SJSA1 (cell line): ENCODE measurements around the gene SEZ6. TPM values are rescaled to one million over a fixed set of nuclear protein-coding genes. Genes with fewer than 3 reads are reported as not detected.

Source experiments
- DNase-seq, 2 experiments: peaks; one replicate each; pipeline ENCODE4 v3.0.0-alpha.2; 2015 to 2020; ENCODE audit warnings: low spot score in 2 of 2, low read depth in 1 of 2
- H3K27ac ChIP-seq: fragments of 250-450 bp; sonication (Bioruptor Pico); 2 replicates; pipeline ENCODE4 v1.5.1; 2020; ENCODE audit warnings: mild to moderate bottlenecking, moderate library complexity
- H3K27me3 ChIP-seq: fragments of 250-450 bp; sonication (Bioruptor Pico); replicated peaks from 2 replicates; pipeline ENCODE4 v1.5.1; 2020; ENCODE audit warnings: mild to moderate bottlenecking, moderate library complexity
- H3K36me3 ChIP-seq: fragments of 250-450 bp; sonication (Bioruptor Pico); 2 replicates; pipeline ENCODE4 v1.5.1; 2020; ENCODE audit warnings: mild to moderate bottlenecking
- H3K4me1 ChIP-seq: fragments of 250-450 bp; sonication (Bioruptor Pico); replicated peaks from 2 replicates; pipeline ENCODE4 v1.6.1; 2021; ENCODE audit warnings: mild to moderate bottlenecking
- H3K4me3 ChIP-seq: fragments of 250-450 bp; sonication (Bioruptor Pico); 2 replicates; pipeline ENCODE4 v1.5.1; 2020; ENCODE audit warnings: mild to moderate bottlenecking
- H3K9me3 ChIP-seq: fragments of 250-450 bp; sonication (Bioruptor Pico); replicated peaks from 2 replicates; pipeline ENCODE4 v1.5.1; 2020; ENCODE audit warnings: mild to moderate bottlenecking
- total RNA-seq: library from RNA; depleted of rRNA; stranded (reverse); fragments of >200 nt; shearing (Covaris generic); gene quantifications from 2 replicates; pipeline ENCODE4 v1.2.3, GENCODE V29; 2014

SEZ6 gene
- total RNA-seq, 1 experiment from 2014 or later = not detected

GRCh38 chr17:29003289-29003688 lies 2.5 kb downstream of the SEZ6 start:
- Histone ChIP-seq H3K27me3 (peaks cover 33% of the 10 kb centered on the region), H3K9me3 (no peaks in the 10 kb centered on the region; the same call in none of the 2 replicates), H3K4me1 (peaks cover 6% of the 10 kb centered on the region; the same call in 1 of the 2 replicates), H3K4me3 (no peak overlapping the region), H3K27ac (no peak overlapping the region), H3K36me3 (no peaks in the 10 kb centered on the region)
- no peak for DNase-seq

- Histone ChIP-seq H3K27ac (no peak overlapping the region), H3K27me3 (peaks cover 33% of the 10 kb centered on the region), H3K4me1 (peaks cover 3% of the 10 kb centered on the region; the same call in 1 of the 2 replicates), H3K4me3 (no peak overlapping the region), H3K9me3 (no peaks in the 10 kb centered on the region; the same call in none of the 2 replicates), H3K36me3 (no peaks in the 10 kb centered on the region)
- no peak for DNase-seq
These were observed 3.0 kb downstream of the SEZ6 start for GRCh38 chr17:29002811-29003210.

- no peaks in the 10 kb centered on the region; the same call in none of the 2 replicates for H3K9me3 ChIP-seq
- peaks cover 30% of the 10 kb centered on the region for H3K27me3 ChIP-seq
- no peak overlapping the region for H3K4me3 ChIP-seq
- no peaks in the 10 kb centered on the region for H3K36me3 ChIP-seq
- DNase-seq = no peak
- no peak overlapping the region for H3K27ac ChIP-seq
- no peaks in the 10 kb centered on the region; the same call in 1 of the 2 replicates for H3K4me1 ChIP-seq
These were observed 4.9 kb downstream of the SEZ6 start for GRCh38 chr17:29000973-29001372.

- Histone ChIP-seq H3K9me3 (no peaks in the 10 kb centered on the region), H3K27ac (no peak overlapping the region), H3K36me3 (no peaks in the 10 kb centered on the region), H3K27me3 (peaks cover 15% of the 10 kb centered on the region), H3K4me1 (no peaks in the 10 kb centered on the region), H3K4me3 (no peak overlapping the region)
- no peak for DNase-seq
These were observed 6.6 kb downstream of the SEZ6 start for GRCh38 chr17:28999206-28999605.

- Histone ChIP-seq H3K4me3 (no peak overlapping the region), H3K27ac (no peak overlapping the region), H3K36me3 (no peaks in the 10 kb centered on the region), H3K4me1 (no peaks in the 10 kb centered on the region), H3K9me3 (no peaks in the 10 kb centered on the region), H3K27me3 (peaks cover 1% of the 10 kb centered on the region)
- no peak for DNase-seq
These were observed 8.0 kb downstream of the SEZ6 start for GRCh38 chr17:28997806-28998205.

GRCh38 chr17:28996554-28997096 lies 9.2 kb downstream of the SEZ6 start:
- Histone ChIP-seq H3K36me3 (no peaks in the 10 kb centered on the region), H3K27ac (no peak overlapping the region), H3K9me3 (no peaks in the 10 kb centered on the region), H3K27me3 (no peaks in the 10 kb centered on the region), H3K4me3 (no peak overlapping the region), H3K4me1 (no peaks in the 10 kb centered on the region)
- DNase-seq = no peak

- no peak for DNase-seq
- no peak overlapping the region for H3K4me3 ChIP-seq
These were observed 12.0 kb downstream of the SEZ6 start for GRCh38 chr17:28993645-28994426.

GRCh38 chr17:28992625-28993600 lies 12.9 kb downstream of the SEZ6 start:
- H3K27ac ChIP-seq = no peak overlapping the region
- DNase-seq = no peak
- no peak overlapping the region for H3K4me3 ChIP-seq
- H3K36me3 ChIP-seq = no peaks in the 10 kb centered on the region
- no peaks in the 10 kb centered on the region for H3K9me3 ChIP-seq
- H3K4me1 ChIP-seq = no peaks in the 10 kb centered on the region
- peaks cover 3% of the 10 kb centered on the region; the same call in 1 of the 2 replicates for H3K27me3 ChIP-seq

More at GRCh38 chr17:28993645-28994426, 12.0 kb downstream of the SEZ6 start:
- no peaks in the 10 kb centered on the region for H3K4me1 ChIP-seq
- H3K27ac ChIP-seq = no peak overlapping the region
- H3K36me3 ChIP-seq = no peaks in the 10 kb centered on the region
- peaks cover 3% of the 10 kb centered on the region; the same call in 1 of the 2 replicates for H3K27me3 ChIP-seq
- no peaks in the 10 kb centered on the region for H3K9me3 ChIP-seq

- Histone ChIP-seq H3K36me3 (no peaks in the 10 kb centered on the region), H3K27me3 (peaks cover 3% of the 10 kb centered on the region; the same call in 1 of the 2 replicates), H3K27ac (no peak overlapping the region), H3K9me3 (no peaks in the 10 kb centered on the region), H3K4me3 (no peak overlapping the region), H3K4me1 (no peaks in the 10 kb centered on the region)
- no peak for DNase-seq
These were observed 13.6 kb downstream of the SEZ6 start for GRCh38 chr17:28992185-28992584.

GRCh38 chr17:28991779-28992178 lies 14.1 kb downstream of the SEZ6 start:
- Histone ChIP-seq H3K9me3 (no peaks in the 10 kb centered on the region), H3K36me3 (no peaks in the 10 kb centered on the region), H3K4me3 (no peak overlapping the region), H3K27me3 (peaks cover 3% of the 10 kb centered on the region; the same call in 1 of the 2 replicates), H3K4me1 (no peaks in the 10 kb centered on the region), H3K27ac (no peak overlapping the region)
- no peak for DNase-seq

GRCh38 chr17:28989028-28989427 lies 16.8 kb downstream of the SEZ6 start:
- H3K4me3 ChIP-seq = no peak overlapping the region
- H3K4me1 ChIP-seq = no peaks in the 10 kb centered on the region
- no peaks in the 10 kb centered on the region for H3K9me3 ChIP-seq
- DNase-seq = no peak
- H3K27me3 ChIP-seq = peaks cover 3% of the 10 kb centered on the region; the same call in 1 of the 2 replicates
- no peak overlapping the region for H3K27ac ChIP-seq
- no peaks in the 10 kb centered on the region for H3K36me3 ChIP-seq

- Histone ChIP-seq H3K4me3 (no peak overlapping the region), H3K9me3 (no peaks in the 10 kb centered on the region), H3K36me3 (no peaks in the 10 kb centered on the region), H3K27ac (no peak overlapping the region), H3K27me3 (peaks cover 3% of the 10 kb centered on the region; the same call in 1 of the 2 replicates), H3K4me1 (no peaks in the 10 kb centered on the region)
- no peak for DNase-seq
These were observed 17.4 kb downstream of the SEZ6 start for GRCh38 chr17:28988475-28988874.
